Esophagus muscularis mucosa (tissue), 4 donors: ENCODE data around the gene DLK1. TPM values are rescaled to one million over a fixed set of nuclear protein-coding genes. Genes with fewer than 3 reads are reported as not detected.

Experiments
- DNase-seq: peaks from one replicate; pipeline ENCODE4 v3.0.0-alpha.2; 2017; ENCODE audit errors: extremely low spot score
- H3K27ac ChIP-seq, 4 donors: fragments of 200-600 bp; sonication (generic); replicated peaks in 1 of 4; 1 replicate in 3 of 4; 2 replicates in 1 of 4; pipeline ENCODE4 v1.5.1; 2016 to 2019; ENCODE audit warnings: mild to moderate bottlenecking in 1 of 4
- H3K27me3 ChIP-seq, 4 donors: fragments of 200-600 bp; sonication (generic); one replicate each; pipeline versions ENCODE4 v1.5.1 to v1.6.0; 2016 to 2019
- H3K36me3 ChIP-seq, 4 donors: fragments of 200-600 bp; sonication (generic); one replicate each; pipeline ENCODE4 v1.5.1; 2016 to 2019
- H3K4me1 ChIP-seq, 4 donors: fragments of 200-600 bp; sonication (generic); one replicate each; pipeline ENCODE4 v1.5.1; 2016 to 2019
- H3K4me3 ChIP-seq, 4 donors: fragments of 200-600 bp; sonication (generic); 1 replicate in 2 of 4; 2 replicates in 2 of 4; pipeline ENCODE4 v1.5.1; 2016 to 2019; ENCODE audit warnings: mild to moderate bottlenecking in 4 of 4, moderate library complexity in 1 of 4
- H3K9me3 ChIP-seq, 4 donors: fragments of 200-600 bp; sonication (generic); 1 replicate in 3 of 4; 2 replicates in 1 of 4; pipeline ENCODE4 v1.5.1; 2016 to 2019
- EP300 ChIP-seq: sonication (generic); formaldehyde crosslinking; IDR thresholded peaks from one replicate; pipeline ENCODE4 v1.6.1; 2017; ENCODE audit warnings: antibody characterized with exemption
- POLR2A ChIP-seq: fragments of 450-650 bp; IDR thresholded peaks from one replicate; pipeline ENCODE4 v1.6.1; 2017; ENCODE audit warnings: antibody characterized with exemption, moderate library complexity, mild to moderate bottlenecking, low read depth
- POLR2AphosphoS5 ChIP-seq, 2 donors: sonication (generic); formaldehyde crosslinking; IDR thresholded peaks; one replicate each; pipeline ENCODE4 v1.6.1; 2017; ENCODE audit warnings: antibody characterized with exemption in 2 of 2
- WGBS: methylation state at CpG from one replicate; pipeline ENCODE4 v1.1.5; 2018; 5-methylcytosine and 5-hydroxymethylcytosine counted together
- intact Hi-C: fragments of 100-400 bp; cut with DNase I; formaldehyde crosslinking; loops from one replicate; pipeline ENCODE4 v1.15.1; 2023
- total RNA-seq, 4 donors: library from RNA; depleted of rRNA; stranded (reverse); fragments of >200 nt; gene quantifications; one replicate each; pipeline versions ENCODE4 v1.1.0 to v1.2.1, GENCODE V29; 2016
- TF ChIP-seq, protein P1 (sequence below), 3 experiments: fragments of 200-600 bp in 2 of 3; fragments of 450-650 bp in 1 of 3; sonication (generic) in 2 of 3; IDR thresholded peaks; one replicate each; pipeline ENCODE4 v1.5.1; 2017 to 2019; ENCODE audit warnings: antibody characterized with exemption in 3 of 3, mild to moderate bottlenecking in 2 of 3, moderate library complexity in 1 of 3

DLK1 gene
- total RNA-seq, 4 donors from 2014 or later: 0.33 TPM; not detected in 3

DNA sequence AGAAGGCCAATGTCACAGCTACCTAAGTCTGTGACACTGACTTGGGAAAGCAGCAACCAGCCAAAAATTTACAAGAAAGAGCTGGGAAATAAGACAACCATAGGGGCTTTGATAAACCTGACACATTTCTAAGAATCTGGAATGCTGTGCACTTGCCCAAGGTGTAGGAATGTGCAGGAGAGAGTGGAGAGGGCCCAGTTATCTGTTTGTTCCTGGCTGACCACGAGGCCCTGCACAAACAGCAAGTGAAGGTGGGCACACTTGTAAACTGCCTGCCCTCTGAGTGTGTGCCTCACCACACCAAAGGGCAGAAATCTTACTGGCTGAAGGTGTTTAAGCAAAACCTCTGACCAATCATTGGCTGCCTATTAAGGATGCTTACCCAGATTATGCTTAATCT is 27.3 kb downstream of the DLK1 start:
- no peak overlapping the region for H3K27ac ChIP-seq
- H3K36me3 ChIP-seq: no peaks in the 10 kb centered on the region
- peaks cover 0 to 5% (median 0%) of the 10 kb centered on the region in 4 donors for H3K27me3 ChIP-seq
- H3K9me3 ChIP-seq: no peaks in the 10 kb centered on the region
- TF ChIP-seq EP300 (no peak), POLR2AphosphoS5 (IDR thresholded peaks at IDR 0.05) (no peak), POLR2A (no peak)
- TF ChIP-seq, protein P1, sequence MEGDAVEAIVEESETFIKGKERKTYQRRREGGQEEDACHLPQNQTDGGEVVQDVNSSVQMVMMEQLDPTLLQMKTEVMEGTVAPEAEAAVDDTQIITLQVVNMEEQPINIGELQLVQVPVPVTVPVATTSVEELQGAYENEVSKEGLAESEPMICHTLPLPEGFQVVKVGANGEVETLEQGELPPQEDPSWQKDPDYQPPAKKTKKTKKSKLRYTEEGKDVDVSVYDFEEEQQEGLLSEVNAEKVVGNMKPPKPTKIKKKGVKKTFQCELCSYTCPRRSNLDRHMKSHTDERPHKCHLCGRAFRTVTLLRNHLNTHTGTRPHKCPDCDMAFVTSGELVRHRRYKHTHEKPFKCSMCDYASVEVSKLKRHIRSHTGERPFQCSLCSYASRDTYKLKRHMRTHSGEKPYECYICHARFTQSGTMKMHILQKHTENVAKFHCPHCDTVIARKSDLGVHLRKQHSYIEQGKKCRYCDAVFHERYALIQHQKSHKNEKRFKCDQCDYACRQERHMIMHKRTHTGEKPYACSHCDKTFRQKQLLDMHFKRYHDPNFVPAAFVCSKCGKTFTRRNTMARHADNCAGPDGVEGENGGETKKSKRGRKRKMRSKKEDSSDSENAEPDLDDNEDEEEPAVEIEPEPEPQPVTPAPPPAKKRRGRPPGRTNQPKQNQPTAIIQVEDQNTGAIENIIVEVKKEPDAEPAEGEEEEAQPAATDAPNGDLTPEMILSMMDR (IDR thresholded peaks at IDR 0.05): no peak
- H3K4me1 ChIP-seq: no peaks in the 10 kb centered on the region
- 85% methylated on average over 1 of the region's 1 CpG for WGBS
- no peak overlapping the region for H3K4me3 ChIP-seq
- DNase-seq: no peak
- intact Hi-C loops: no loop called here

GRCh38 chr14:100755649-100756048 is 29.0 kb downstream of the DLK1 start:
- Histone ChIP-seq H3K36me3 (no peaks in the 10 kb centered on the region), H3K9me3 (no peaks in the 10 kb centered on the region), H3K4me1 (no peaks in the 10 kb centered on the region), H3K27ac (no peak overlapping the region), H3K4me3 (no peak overlapping the region), H3K27me3 (peaks cover 0 to 5% (median 0%) of the 10 kb centered on the region in 4 donors)
- intact Hi-C loops: no loop called here
- DNase-seq: no peak
- 90% methylated on average over 1 of the region's 1 CpG for WGBS
- TF ChIP-seq, protein P1 (IDR thresholded peaks at IDR 0.05): no peak
- TF ChIP-seq EP300 (no peak), POLR2AphosphoS5 (IDR thresholded peaks at IDR 0.05) (no peak), POLR2A (no peak)

- Histone ChIP-seq H3K4me1 (no peaks in the 10 kb centered on the region), H3K9me3 (no peaks in the 10 kb centered on the region), H3K4me3 (no peak overlapping the region), H3K27me3 (peaks cover 0 to 17% (median 0%) of the 10 kb centered on the region in 4 donors), H3K27ac (no peak overlapping the region), H3K36me3 (no peaks in the 10 kb centered on the region)
- TF ChIP-seq EP300 (no peak), POLR2AphosphoS5 (IDR thresholded peaks at IDR 0.05) (no peak), POLR2A (no peak)
- TF ChIP-seq, protein P1 (IDR thresholded peaks at IDR 0.05): no peak
- intact Hi-C loops: no loop called here
- 84% methylated on average over 3 of the region's 3 CpGs for WGBS
- no peak for DNase-seq
Measured at GRCh38 chr14:100761481-100761880, 34.8 kb downstream of the DLK1 start.

- intact Hi-C loops: no loop called here
- 89% methylated on average over 5 of the region's 5 CpGs for whole genome bisulfite sequencing
Measured at GRCh38 chr14:100762089-100762515, 35.4 kb downstream of the DLK1 start.

GRCh38 chr14:100762901-100763300 is 36.2 kb downstream of the DLK1 start:
- H3K9me3 ChIP-seq: no peaks in the 10 kb centered on the region
- WGBS: 94% methylated on average over 8 of the region's 8 CpGs
- DNase-seq: no peak
- no peaks in the 10 kb centered on the region for H3K4me1 ChIP-seq
- H3K4me3 ChIP-seq: no peak overlapping the region
- H3K27me3 ChIP-seq: peaks cover 0 to 23% (median 0%) of the 10 kb centered on the region in 4 donors
- TF ChIP-seq POLR2AphosphoS5 (IDR thresholded peaks at IDR 0.05): no peak
- TF ChIP-seq, protein P1 (IDR thresholded peaks at IDR 0.05): no peak
- no peak for TF ChIP-seq EP300
- TF ChIP-seq POLR2A: no peak
- no peaks in the 10 kb centered on the region for H3K36me3 ChIP-seq
- intact Hi-C loops: no loop called here
- H3K27ac ChIP-seq: no peak overlapping the region

More at GRCh38 chr14:100762089-100762515, 35.4 kb downstream of the DLK1 start:
- Histone ChIP-seq H3K4me1 (no peaks in the 10 kb centered on the region), H3K9me3 (no peaks in the 10 kb centered on the region), H3K36me3 (no peaks in the 10 kb centered on the region), H3K27ac (no peak overlapping the region), H3K27me3 (peaks cover 0 to 17% (median 0%) of the 10 kb centered on the region in 4 donors), H3K4me3 (no peak overlapping the region)
- DNase-seq: no peak
- TF ChIP-seq, protein P1 (IDR thresholded peaks at IDR 0.05): no peak
- no peak for TF ChIP-seq POLR2A
